ENCODE results near the gene DAB1. TPM values are rescaled to one million over a fixed set of nuclear protein-coding genes. Genes with fewer than 3 reads are reported as not detected.

DAB1 gene
- total RNA-seq, 3 donors from 2014 or later (not counting 1 experiment from before 2014, with no cell fraction given), result 0.41 TPM; not detected in 2

- Histone ChIP-seq H3K27ac (ENCODE audit: low read length) (no peak overlapping the region), H3K9me3 (ENCODE audit: control insufficient read depth, insufficient read depth, low read length) (no peaks in the 10 kb centered on the region), H3K27me3 (ENCODE audit: control insufficient read depth, insufficient read depth, low read length) (no peaks in the 10 kb centered on the region), H3K4me1 (ENCODE audit: control insufficient read depth, insufficient read depth, low read length) (no peaks in the 10 kb centered on the region), H3K36me3 (ENCODE audit: control insufficient read depth, insufficient read depth, low read length) (no peaks in the 10 kb centered on the region), H3K4me3 (ENCODE audit: low read length) (no peak overlapping the region)
- intact Hi-C loops (cut with micrococcal nuclease), result no loop called here
- Mint-ChIP-seq H3K36me3 (no peaks in the 10 kb centered on the region), H3K27ac (no peak overlapping the region), H3K9me3 (no peaks in the 10 kb centered on the region), H3K4me3 (no peak overlapping the region), H3K27me3 (ENCODE audit: low read depth in 2 of 2) (peaks cover 0 to 4% of the 10 kb centered on the region in 2 donors), H3K4me1 (no peaks in the 10 kb centered on the region)
- TF ChIP-seq, protein P1, sequence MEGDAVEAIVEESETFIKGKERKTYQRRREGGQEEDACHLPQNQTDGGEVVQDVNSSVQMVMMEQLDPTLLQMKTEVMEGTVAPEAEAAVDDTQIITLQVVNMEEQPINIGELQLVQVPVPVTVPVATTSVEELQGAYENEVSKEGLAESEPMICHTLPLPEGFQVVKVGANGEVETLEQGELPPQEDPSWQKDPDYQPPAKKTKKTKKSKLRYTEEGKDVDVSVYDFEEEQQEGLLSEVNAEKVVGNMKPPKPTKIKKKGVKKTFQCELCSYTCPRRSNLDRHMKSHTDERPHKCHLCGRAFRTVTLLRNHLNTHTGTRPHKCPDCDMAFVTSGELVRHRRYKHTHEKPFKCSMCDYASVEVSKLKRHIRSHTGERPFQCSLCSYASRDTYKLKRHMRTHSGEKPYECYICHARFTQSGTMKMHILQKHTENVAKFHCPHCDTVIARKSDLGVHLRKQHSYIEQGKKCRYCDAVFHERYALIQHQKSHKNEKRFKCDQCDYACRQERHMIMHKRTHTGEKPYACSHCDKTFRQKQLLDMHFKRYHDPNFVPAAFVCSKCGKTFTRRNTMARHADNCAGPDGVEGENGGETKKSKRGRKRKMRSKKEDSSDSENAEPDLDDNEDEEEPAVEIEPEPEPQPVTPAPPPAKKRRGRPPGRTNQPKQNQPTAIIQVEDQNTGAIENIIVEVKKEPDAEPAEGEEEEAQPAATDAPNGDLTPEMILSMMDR (IDR thresholded peaks at IDR 0.05), result no peak
- 97% methylated on average over 3 of the region's 4 CpGs for WGBS (ENCODE audit: insufficient coverage)
- DNase-seq, result no peak
- ATAC-seq, result no peak
These were observed 308.7 kb downstream of the DAB1 start for GRCh38 chr1:57115030-57115614.

DNA sequence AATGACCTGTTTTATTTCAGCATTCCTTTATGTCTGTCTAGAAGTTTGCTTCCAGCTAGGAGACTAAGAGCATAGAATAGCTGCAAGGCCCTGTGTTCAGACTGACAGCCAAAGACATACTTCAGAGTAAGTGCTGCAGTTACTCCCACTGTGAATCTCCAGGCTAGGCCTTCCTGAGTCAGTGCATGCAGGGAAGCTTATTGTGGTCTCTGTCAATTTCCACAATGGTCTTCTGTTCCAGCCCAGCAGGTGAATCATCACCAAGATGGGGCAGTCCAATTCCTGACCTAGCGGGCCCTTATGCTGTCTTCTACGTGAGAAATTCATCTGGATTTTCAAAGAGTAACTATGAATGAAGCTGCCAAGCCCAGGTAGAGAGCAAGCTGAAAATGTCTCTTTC, 311.7 kb downstream of the DAB1 start:
- Histone ChIP-seq H3K27me3 (ENCODE audit: control insufficient read depth, insufficient read depth, low read length) (no peaks in the 10 kb centered on the region), H3K27ac (ENCODE audit: low read length) (no peak overlapping the region), H3K36me3 (ENCODE audit: control insufficient read depth, insufficient read depth, low read length) (no peaks in the 10 kb centered on the region), H3K4me3 (ENCODE audit: low read length) (no peak overlapping the region), H3K9me3 (ENCODE audit: control insufficient read depth, insufficient read depth, low read length) (no peaks in the 10 kb centered on the region), H3K4me1 (ENCODE audit: control insufficient read depth, insufficient read depth, low read length) (no peaks in the 10 kb centered on the region)
- H3K27ac Mint-ChIP-seq, result no peak overlapping the region
- WGBS (ENCODE audit: insufficient coverage), result 96% methylated on average over 2 of the region's 2 CpGs
- H3K9me3 Mint-ChIP-seq, result no peaks in the 10 kb centered on the region
- ATAC-seq (no peak), DNase-seq (no peak)
- TF ChIP-seq, protein P1 (IDR thresholded peaks at IDR 0.05), result no peak
- intact Hi-C loops (cut with micrococcal nuclease), result no loop called here
- H3K27me3 Mint-ChIP-seq (ENCODE audit: low read depth in 2 of 2), result peaks cover under 1 to 6% of the 10 kb centered on the region in 2 donors
- no peak overlapping the region for H3K4me3 Mint-ChIP-seq
- no peaks in the 10 kb centered on the region for H3K36me3 Mint-ChIP-seq
- H3K4me1 Mint-ChIP-seq, result no peaks in the 10 kb centered on the region

DNA sequence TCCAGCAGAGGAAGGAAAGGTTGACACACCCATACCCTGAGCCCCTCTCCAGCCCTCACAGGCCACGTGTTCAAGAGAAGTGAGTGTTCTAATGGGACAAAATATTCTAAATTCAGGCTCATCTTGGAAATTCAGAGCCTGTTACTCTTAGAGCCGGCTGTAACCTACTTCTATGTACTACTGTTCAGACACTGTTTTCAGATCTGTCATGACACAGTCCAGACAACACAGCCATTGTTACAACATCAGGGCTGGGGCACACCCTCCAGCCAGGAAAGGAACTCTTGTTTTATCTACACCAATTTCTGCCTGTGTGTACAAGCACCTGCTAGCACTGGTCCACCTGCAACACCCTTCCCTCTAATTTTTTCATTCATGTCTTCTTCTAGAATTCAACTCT, 312.7 kb downstream of the DAB1 start:
- H3K9me3 ChIP-seq (ENCODE audit: control insufficient read depth, insufficient read depth, low read length), result no peaks in the 10 kb centered on the region
- H3K4me1 Mint-ChIP-seq, result no peaks in the 10 kb centered on the region
- no peak overlapping the region for H3K4me3 ChIP-seq (ENCODE audit: low read length)
- H3K9me3 Mint-ChIP-seq, result no peaks in the 10 kb centered on the region
- WGBS (ENCODE audit: insufficient coverage), result 93% methylated on average over 1 of the region's 2 CpGs
- no peak for DNase-seq
- H3K27me3 Mint-ChIP-seq (ENCODE audit: low read depth in 2 of 2), result peaks cover 0 to 6% of the 10 kb centered on the region in 2 donors
- no peaks in the 10 kb centered on the region for H3K36me3 Mint-ChIP-seq
- TF ChIP-seq, protein P1 (IDR thresholded peaks at IDR 0.05), result no peak
- ATAC-seq, result no peak
- no peaks in the 10 kb centered on the region for H3K4me1 ChIP-seq (ENCODE audit: control insufficient read depth, insufficient read depth, low read length)
- H3K27me3 ChIP-seq (ENCODE audit: control insufficient read depth, insufficient read depth, low read length), result no peaks in the 10 kb centered on the region
- no peak overlapping the region for H3K27ac Mint-ChIP-seq
- no peak overlapping the region for H3K4me3 Mint-ChIP-seq
- H3K27ac ChIP-seq (ENCODE audit: low read length), result no peak overlapping the region
- intact Hi-C loops (cut with micrococcal nuclease), result no loop called here
- no peaks in the 10 kb centered on the region for H3K36me3 ChIP-seq (ENCODE audit: control insufficient read depth, insufficient read depth, low read length)

GRCh38 chr1:57109883-57110282, 314.0 kb downstream of the DAB1 start:
- Histone ChIP-seq H3K36me3 (ENCODE audit: control insufficient read depth, insufficient read depth, low read length) (no peaks in the 10 kb centered on the region), H3K4me3 (ENCODE audit: low read length) (no peak overlapping the region), H3K27ac (ENCODE audit: low read length) (no peak overlapping the region), H3K9me3 (ENCODE audit: control insufficient read depth, insufficient read depth, low read length) (no peaks in the 10 kb centered on the region), H3K27me3 (ENCODE audit: control insufficient read depth, insufficient read depth, low read length) (no peaks in the 10 kb centered on the region), H3K4me1 (ENCODE audit: control insufficient read depth, insufficient read depth, low read length) (no peaks in the 10 kb centered on the region)
- WGBS (ENCODE audit: insufficient coverage), result 68% methylated on average over 2 of the region's 3 CpGs
- Mint-ChIP-seq H3K4me1 (no peaks in the 10 kb centered on the region), H3K27me3 (ENCODE audit: low read depth in 2 of 2) (peaks cover 4 to 16% of the 10 kb centered on the region in 2 donors), H3K9me3 (no peaks in the 10 kb centered on the region), H3K4me3 (no peak overlapping the region), H3K36me3 (no peaks in the 10 kb centered on the region), H3K27ac (no peak overlapping the region)
- DNase-seq (no peak), ATAC-seq (no peak)
- TF ChIP-seq, protein P1 (IDR thresholded peaks at IDR 0.05), result no peak
- intact Hi-C loops (cut with micrococcal nuclease), result no loop called here

Data from natural killer cell (primary cell).